ENCODE measurements around the gene PDZRN3.

The PDZRN3 gene

DNA sequence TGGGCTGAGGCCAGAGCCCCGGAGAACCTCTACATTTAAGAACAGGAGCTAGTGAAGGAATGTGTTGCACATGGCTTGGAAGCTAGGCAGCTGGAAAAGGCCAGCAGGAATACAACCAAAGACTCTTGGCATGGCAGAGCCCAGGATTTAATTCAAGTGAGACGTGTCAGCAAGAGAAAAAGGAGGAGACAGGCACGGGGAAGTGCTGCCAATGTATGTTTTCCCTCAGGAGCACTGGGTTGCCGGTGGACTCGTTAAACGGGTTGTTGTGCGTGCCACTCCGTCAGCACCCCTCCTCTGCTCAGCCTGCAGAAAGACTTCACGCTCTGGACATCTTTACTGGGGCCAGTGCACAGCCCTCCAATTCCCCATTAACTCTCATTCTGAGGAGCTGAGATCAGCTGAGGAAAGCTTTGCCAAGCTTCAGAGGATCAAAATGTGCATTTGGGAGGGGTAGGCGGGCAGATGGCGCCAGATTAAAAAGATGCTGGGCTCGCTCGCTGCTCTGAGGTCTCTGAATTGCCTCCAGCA is 103.7 kb downstream of the PDZRN3 start:
- no peak for DNase-seq (ENCODE audit: low read depth)

DNA sequence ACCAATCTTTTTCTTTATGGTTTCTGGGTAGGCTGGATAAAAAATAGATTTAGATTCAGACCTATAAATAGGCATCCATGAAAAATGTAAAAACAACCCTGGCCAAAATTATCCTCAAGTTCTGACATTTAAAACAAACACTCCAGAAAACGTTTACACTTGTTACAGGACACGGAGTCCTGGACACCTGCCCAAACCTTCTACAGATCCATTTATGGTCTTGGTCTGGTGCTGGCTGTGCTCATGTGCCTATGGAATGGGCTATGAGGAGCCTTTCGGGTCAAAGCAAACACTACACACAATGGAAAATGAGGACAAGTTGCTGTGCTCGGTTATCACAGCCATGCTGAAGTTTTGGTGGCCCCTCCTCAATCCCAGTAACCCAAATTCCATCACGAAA is 108.1 kb downstream of the PDZRN3 start:
- no peak for DNase-seq (ENCODE audit: low read depth)

DNA sequence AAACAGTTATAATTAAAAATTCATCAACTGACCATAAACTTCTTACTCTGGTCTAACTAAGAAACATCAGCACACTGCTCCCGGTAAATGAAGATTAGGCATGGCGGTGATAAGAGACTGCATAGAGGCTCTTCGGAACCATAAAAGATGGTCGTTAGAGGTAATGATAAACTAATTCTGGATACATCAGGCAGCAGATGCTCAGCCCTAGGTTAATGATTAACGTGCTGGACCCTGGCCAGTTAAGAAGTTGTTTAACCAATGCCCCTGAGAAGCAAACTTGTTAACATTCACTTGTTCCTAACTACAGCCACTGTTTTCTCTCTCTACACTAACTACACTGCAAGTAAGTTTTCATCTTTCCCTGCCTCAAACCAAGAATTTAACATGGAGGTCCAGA is 111.5 kb downstream of the PDZRN3 start:
- DNase-seq (ENCODE audit: low read depth): no peak

GRCh38 chr3:73511571-73512525 is 112.9 kb downstream of the PDZRN3 start:
- DNase-seq (ENCODE audit: low read depth): no peak

GRCh38 chr3:73510784-73511183 is 114.0 kb downstream of the PDZRN3 start:
- no peak for DNase-seq (ENCODE audit: low read depth)

GRCh38 chr3:73510334-73510733 is 114.4 kb downstream of the PDZRN3 start:
- no peak for DNase-seq (ENCODE audit: low read depth)

DNA sequence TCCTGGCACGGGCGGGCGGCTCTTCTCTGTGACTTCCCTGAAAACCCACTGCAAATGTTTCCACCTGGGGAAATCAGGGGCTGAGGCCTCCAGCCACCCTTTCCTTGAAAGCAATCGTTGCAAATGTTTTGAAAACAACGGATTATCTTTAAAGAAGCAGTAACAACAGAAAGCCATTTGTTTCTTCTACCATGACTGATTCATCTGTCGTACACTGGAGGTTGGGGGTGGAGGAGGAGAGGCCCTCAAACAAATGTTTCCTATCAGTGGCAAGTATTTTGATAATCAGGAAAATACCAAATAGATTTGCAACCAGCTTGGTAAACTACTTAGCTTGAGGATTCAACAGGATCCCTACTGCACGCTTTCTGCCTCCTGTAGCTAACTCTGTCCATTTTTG is 114.9 kb downstream of the PDZRN3 start:
- DNase-seq (ENCODE audit: low read depth): no peak

GRCh38 chr3:73509066-73509465 is 115.7 kb downstream of the PDZRN3 start:
- DNase-seq (ENCODE audit: low read depth): no peak

GRCh38 chr3:73508330-73508954 is 116.3 kb downstream of the PDZRN3 start:
- no peak for DNase-seq (ENCODE audit: low read depth)

DNA sequence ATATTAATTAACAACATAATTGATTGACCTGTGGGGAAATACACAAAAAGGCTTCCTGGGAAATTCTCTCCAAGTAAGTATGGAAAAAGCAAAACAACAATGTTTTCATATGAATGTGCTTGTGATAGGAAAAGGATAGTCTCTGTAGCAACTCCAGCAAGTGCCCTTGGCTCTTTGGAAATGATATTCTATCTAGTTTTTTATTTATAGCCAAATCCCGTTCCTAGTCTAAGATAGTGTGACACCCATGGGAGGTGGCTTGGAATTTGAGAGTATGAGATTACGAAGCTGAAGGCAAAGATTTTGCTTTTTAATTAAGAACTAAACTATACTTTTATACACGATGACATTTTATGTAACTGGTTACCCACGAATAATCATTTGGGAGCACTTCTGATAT is 119.9 kb downstream of the PDZRN3 start:
- no peak for DNase-seq (ENCODE audit: low read depth)

DNA sequence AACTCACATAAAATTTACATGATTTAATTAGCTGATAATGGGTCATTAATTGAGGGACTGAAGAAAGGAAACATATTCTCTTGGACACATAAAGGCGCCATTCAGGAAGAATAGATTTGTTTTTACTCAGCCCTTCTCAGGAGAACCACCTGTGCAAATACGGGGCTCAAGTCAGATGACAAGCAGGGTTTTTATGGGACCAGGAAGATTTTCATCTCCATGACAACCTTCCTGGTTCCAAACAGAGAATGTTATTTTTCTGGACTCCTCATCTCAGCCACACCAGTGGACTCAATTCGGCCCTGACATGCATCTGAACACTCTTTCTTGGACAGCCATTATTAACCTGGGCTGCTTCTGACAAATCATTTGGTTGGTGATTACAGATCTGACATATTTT is 120.5 kb downstream of the PDZRN3 start:
- DNase-seq (ENCODE audit: low read depth): no peak

- DNase-seq (ENCODE audit: low read depth): no peak
Observed at GRCh38 chr3:73503781-73504180, 121.0 kb downstream of the PDZRN3 start.

DNA sequence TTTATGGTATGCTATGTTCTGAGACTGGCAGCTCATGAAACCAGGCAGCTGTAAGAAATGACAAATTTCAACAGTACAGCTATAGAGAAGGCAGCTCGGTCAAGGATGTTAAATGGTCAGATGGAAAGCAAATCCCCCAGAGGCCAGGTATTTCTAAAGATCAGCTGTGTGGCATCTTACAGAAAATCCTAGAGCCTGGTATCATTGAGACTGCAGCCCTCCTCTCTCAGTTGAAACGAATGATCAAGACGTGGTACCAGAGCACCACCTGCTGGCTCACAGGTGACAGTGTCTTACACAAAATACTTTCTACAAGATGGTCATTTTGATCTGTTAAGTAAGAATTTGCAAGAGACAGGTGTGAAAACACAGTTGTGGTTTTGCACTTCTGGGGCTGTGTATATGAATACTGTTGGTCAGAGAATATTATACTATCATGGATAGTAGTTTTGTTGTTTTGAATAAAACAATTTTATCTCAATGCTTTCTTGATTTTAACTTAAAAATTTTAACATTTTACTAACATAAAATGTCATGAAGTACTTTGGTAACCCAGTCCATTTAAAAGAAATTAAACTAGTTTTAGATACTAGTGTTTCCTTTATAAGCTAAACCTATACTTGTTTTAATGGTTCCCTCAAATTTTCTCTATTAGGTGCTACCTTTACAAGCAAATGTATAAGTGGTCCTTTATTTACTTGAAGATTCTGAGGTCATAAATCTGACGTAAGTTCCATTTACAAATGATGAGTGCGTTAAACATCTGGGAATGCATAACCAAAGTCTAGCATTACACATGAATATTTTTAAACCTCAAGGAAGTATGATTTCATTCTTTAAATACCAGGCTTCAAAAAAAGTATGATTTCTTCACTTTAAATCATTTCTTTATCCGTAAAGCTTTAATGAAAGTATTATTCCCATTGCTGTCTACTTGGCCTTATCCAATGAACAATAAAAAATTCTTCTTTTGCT is 121.8 kb downstream of the PDZRN3 start:
- DNase-seq (ENCODE audit: low read depth): peak; percentile 32

DNA sequence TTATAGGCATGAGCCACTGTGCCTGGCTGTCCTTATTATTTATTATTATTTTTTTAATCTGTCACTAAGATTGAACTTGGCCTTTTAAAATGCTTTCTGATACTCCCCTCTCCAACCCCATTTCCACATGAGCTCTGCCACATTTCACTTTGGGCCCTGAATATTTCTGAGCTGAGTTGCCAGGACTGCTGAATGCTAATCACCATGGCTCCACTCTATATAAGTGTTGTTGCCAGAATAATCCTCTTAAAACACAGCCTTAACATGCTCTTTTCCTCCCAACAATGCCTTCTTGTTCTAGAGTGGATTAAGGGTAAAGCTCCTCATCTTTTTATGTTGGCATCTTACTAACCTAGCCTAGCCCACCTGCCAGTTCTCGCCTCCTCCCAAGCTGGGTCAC is 124.4 kb downstream of the PDZRN3 start:
- DNase-seq (ENCODE audit: low read depth): no peak

GRCh38 chr3:73499787-73500186 is 125.0 kb downstream of the PDZRN3 start:
- no peak for DNase-seq (ENCODE audit: low read depth)

- DNase-seq (ENCODE audit: low read depth): no peak
Observed at GRCh38 chr3:73498764-73499622, 125.7 kb downstream of the PDZRN3 start.

- no peak for DNase-seq (ENCODE audit: low read depth)
Observed at GRCh38 chr3:73497646-73498406, 126.9 kb downstream of the PDZRN3 start.

- DNase-seq (ENCODE audit: low read depth): no peak
Observed at GRCh38 chr3:73493543-73494308, 131.0 kb downstream of the PDZRN3 start.

DNA sequence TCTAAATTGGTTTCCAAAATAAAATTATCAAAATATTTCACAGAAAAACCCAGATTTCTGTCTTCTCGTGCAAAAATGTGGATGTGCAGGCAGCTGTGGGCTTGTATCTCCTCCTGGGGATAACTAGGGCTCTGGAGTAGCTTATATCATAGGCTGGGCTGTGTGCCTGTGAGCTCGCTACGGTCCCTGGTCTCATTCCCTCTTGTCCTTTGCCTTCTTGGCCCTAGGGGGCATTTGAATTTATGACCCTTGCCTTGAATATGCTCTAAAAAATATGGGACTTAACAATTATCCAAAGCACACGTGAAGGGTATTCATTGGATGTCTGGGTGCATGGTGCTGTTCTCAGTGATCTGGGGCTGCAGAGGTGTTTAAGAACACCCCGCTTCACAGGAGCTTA is 132.6 kb downstream of the PDZRN3 start:
- no peak for DNase-seq (ENCODE audit: low read depth)
